Muscle layer of duodenum (tissue), 2 donors: ENCODE data around the gene CPLX1.

ENCODE experiments used
- H3K27ac ChIP-seq: one replicate; pipeline ENCODE4 v1.7.0; 2013; ENCODE audit warnings: mild to moderate bottlenecking, low read length
- H3K27me3 ChIP-seq: one replicate; pipeline ENCODE4 v1.7.0; 2013; ENCODE audit warnings: low read depth, mild to moderate bottlenecking, control low read depth, low read length
- H3K36me3 ChIP-seq, 2 donors: one replicate each; pipeline ENCODE4 v1.7.0; 2013; ENCODE audit warnings: low read length in 2 of 2, control low read depth in 1 of 2, mild to moderate bottlenecking in 1 of 2; ENCODE audit not compliant: insufficient read depth in 2 of 2, control insufficient read depth in 1 of 2
- H3K4me1 ChIP-seq, 2 donors: one replicate each; pipeline ENCODE4 v1.7.0; 2013; ENCODE audit warnings: low read length in 2 of 2, mild to moderate bottlenecking in 2 of 2, control low read depth in 1 of 2, moderate library complexity in 1 of 2; ENCODE audit not compliant: insufficient read depth in 2 of 2, control insufficient read depth in 1 of 2
- H3K4me3 ChIP-seq, 2 donors: one replicate each; pipeline ENCODE4 v1.7.0; 2013; ENCODE audit warnings: low read length in 2 of 2, low read depth in 1 of 2, mild to moderate bottlenecking in 1 of 2
- H3K9me3 ChIP-seq, 2 donors: one replicate each; pipeline ENCODE4 v1.7.0; 2013; ENCODE audit warnings: low read length in 2 of 2, control low read depth in 1 of 2, mild to moderate bottlenecking in 1 of 2; ENCODE audit not compliant: control insufficient read depth in 1 of 2
- donor health status: healthy.

The CPLX1 gene

DNA sequence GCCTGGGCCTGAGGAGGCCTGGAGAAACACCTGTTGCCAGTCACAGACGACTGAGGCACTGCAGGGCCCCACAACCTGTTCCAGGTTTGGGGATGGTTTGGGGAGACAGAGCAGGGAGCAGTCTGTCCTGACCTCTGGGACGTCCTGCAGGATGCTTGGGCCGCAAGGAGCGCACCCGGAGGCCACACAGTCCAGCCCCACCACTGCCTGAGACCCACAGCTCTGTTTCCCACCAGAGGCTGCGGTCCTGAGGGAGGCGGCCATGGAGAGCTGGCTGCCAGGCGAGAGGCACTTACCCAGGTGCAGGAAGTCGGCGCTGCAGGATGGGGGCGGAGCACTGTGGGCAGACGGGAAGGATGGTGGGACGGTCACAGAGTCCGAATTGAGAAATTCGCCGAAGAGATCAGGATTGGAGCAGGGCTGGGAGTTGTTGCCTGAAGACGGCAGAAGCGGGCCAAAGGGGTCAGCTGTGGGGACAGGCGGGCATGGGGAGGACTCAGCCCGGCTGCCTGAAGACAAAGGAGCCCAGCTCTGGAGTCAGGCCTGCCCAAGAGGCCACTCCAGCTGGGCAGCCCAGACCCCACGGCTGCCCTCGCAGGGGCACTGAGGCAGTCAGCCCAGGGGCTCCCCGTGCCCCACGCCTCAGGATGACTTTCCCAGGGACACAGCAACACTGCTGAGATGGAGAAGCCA, 40.3 kb upstream of the CPLX1 start:
- no peak overlapping the region for H3K4me3 ChIP-seq
- no peak overlapping the region for H3K27ac ChIP-seq
- H3K36me3 ChIP-seq = peaks cover 49 to 85% of the 10 kb centered on the region in 2 donors
- H3K4me1 ChIP-seq = no peaks in the 10 kb centered on the region
- no peaks in the 10 kb centered on the region for H3K27me3 ChIP-seq
- peaks cover 0 to 6% of the 10 kb centered on the region in 2 donors for H3K9me3 ChIP-seq

GRCh38 chr4:865572-865971, 39.6 kb upstream of the CPLX1 start:
- Histone ChIP-seq H3K27ac (no peak overlapping the region), H3K36me3 (peaks cover 49 to 85% of the 10 kb centered on the region in 2 donors), H3K9me3 (peaks cover 0 to 6% of the 10 kb centered on the region in 2 donors), H3K4me3 (no peak overlapping the region), H3K4me1 (no peaks in the 10 kb centered on the region), H3K27me3 (no peaks in the 10 kb centered on the region)

DNA sequence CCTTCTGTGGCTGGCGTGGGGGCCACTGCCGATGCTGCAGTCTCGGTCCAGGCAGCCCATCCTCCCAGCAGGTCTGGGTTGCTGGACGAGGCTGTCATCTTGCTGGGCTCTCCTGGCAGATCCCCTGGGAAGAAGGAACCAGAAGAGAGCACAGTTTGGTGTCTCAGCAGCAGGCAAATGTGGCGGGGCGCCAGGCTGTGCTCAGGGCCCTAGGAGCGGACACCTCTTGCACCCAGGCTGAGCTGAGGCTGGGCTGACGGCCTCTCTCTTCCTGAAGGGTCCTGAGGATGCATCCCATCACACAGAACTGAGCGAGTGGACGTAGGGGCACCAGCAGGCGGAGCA, 39.2 kb upstream of the CPLX1 start:
- H3K36me3 ChIP-seq = peaks cover 44 to 83% of the 10 kb centered on the region in 2 donors
- H3K9me3 ChIP-seq = peaks cover 0 to 6% of the 10 kb centered on the region in 2 donors

DNA sequence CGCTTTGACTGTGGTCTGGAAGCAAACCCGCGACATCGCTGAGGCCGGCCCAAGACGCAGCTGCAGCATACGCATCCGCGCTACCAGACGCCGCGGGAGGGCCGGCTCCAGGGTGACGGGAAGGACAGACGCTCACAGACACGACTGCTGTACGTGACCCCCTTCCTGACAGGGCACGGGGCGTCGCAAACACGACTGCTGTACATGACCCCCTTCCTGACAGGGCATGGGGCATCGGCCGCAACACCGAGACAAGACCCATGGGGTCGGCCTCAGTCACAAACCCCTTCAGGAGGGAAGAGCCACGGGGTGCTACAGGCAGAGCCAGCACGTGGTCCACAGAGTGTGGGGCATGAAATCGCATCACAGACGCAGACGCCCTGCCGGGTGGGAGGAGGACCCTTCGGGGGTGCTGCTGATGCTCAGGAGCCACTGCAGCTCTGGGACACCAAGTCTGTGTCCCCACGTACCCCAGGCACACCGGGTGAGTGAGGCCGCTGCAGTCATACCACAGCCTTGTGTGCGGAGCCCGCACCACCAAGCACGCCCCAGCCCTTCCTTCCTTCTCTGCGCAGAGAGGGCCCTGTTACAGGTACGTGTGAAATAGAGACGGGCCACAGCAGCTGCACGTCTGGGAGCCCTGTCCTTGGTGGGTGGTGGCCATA, 38.7 kb upstream of the CPLX1 start:
- Histone ChIP-seq H3K27me3 (no peaks in the 10 kb centered on the region), H3K4me1 (no peaks in the 10 kb centered on the region), H3K4me3 (no peak overlapping the region), H3K9me3 (peaks cover 0 to 6% of the 10 kb centered on the region in 2 donors), H3K27ac (no peak overlapping the region), H3K36me3 (peaks cover 42 to 80% of the 10 kb centered on the region in 2 donors)

More for the DNA sequence above, 39.2 kb upstream of the CPLX1 start:
- Histone ChIP-seq H3K27ac (no peak overlapping the region), H3K4me1 (no peaks in the 10 kb centered on the region), H3K27me3 (no peaks in the 10 kb centered on the region), H3K4me3 (no peak overlapping the region)

DNA sequence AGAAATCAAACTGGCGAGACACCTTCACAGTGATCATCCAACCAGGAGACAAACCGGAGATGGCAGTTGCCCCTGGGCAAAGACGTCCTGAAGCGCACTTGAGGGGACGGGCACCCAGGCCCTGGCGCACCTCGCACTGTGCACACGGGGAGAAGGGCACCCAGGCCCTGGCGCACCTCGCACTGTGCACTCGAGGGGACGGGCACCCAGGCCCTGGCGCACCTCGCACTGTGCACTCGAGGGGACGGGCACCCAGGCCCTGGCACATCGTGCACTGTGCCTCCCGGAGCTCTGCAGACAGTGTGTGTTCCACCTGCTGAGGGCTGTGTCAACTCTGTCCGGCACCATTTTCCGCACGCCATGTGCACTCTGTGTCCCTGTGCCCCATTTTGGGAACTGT, 34.6 kb upstream of the CPLX1 start:
- H3K9me3 ChIP-seq = peaks cover 0 to 6% of the 10 kb centered on the region in 2 donors

GRCh38 chr4:859496-859895, 33.6 kb upstream of the CPLX1 start:
- Histone ChIP-seq H3K4me1 (no peaks in the 10 kb centered on the region), H3K9me3 (peaks cover 0 to 6% of the 10 kb centered on the region in 2 donors), H3K27ac (no peak overlapping the region), H3K4me3 (no peak overlapping the region), H3K27me3 (no peaks in the 10 kb centered on the region), H3K36me3 (peaks cover 52 to 72% of the 10 kb centered on the region in 2 donors)

More for the DNA sequence above, 34.6 kb upstream of the CPLX1 start:
- no peaks in the 10 kb centered on the region for H3K27me3 ChIP-seq
- peaks cover 61 to 80% of the 10 kb centered on the region in 2 donors for H3K36me3 ChIP-seq
- no peak overlapping the region for H3K27ac ChIP-seq
- no peak overlapping the region for H3K4me3 ChIP-seq
- H3K4me1 ChIP-seq = no peaks in the 10 kb centered on the region

DNA sequence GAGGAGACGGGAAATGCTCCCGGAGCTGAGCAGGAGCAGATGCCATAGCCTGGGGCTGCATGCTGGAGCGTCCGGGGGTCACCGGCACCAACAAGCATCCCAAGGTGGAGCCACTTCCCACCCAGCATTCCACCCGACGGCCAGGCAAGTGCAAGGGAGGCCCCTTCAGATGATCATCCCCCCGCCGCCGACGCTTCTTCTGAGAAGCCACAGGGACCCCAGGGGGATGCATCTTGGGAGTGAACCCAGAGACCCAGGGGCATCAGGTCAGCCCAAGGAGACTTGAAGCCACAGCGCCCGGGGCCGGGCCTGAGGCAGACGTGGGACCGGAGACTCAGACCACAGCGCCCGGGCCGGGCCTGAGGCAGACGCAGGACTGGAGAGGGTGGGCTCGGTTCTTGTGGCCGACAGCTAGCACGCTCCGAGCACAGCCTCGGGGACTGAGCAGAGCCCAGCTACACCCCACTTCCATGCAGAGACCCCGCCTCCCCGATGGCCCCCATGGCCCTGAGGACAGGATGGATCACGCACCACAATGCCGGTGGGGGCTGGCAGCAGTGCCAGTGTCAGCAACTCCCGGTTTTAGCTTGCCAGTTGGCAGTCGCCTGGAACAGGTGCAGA, 33.0 kb upstream of the CPLX1 start:
- peaks cover 47 to 71% of the 10 kb centered on the region in 2 donors for H3K36me3 ChIP-seq
- H3K9me3 ChIP-seq = peaks cover 0 to 6% of the 10 kb centered on the region in 2 donors
- H3K4me3 ChIP-seq = no peak overlapping the region
- no peaks in the 10 kb centered on the region for H3K4me1 ChIP-seq
- no peaks in the 10 kb centered on the region for H3K27me3 ChIP-seq
- H3K27ac ChIP-seq = no peak overlapping the region

- Histone ChIP-seq H3K4me3 (no peak overlapping the region), H3K9me3 (peaks cover 0 to 6% of the 10 kb centered on the region in 2 donors), H3K27ac (no peak overlapping the region), H3K36me3 (peaks cover 40 to 69% of the 10 kb centered on the region in 2 donors), H3K4me1 (no peaks in the 10 kb centered on the region), H3K27me3 (no peaks in the 10 kb centered on the region)
Observed at GRCh38 chr4:858041-858481, 32.1 kb upstream of the CPLX1 start.

DNA sequence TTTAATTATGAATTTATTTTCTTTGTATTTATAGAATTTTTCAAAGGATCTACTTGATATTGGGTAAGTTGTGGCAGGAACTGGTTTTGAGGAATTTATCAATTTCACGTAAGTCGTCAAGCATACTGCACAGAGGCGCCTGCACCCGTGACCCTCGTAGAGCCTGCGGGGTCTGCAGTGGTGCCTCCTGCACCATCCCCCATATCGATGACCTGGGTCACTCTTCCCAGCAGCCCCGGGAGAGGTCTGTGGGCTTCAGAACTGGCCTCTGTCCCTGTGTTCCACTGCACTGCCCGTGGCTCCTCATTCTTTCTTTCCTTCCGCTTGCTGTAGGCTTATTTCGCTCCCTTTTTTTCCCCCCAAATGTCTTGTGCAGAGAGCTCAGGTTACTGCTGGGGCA, 31.5 kb upstream of the CPLX1 start:
- H3K4me1 ChIP-seq = no peaks in the 10 kb centered on the region
- H3K27ac ChIP-seq = no peak overlapping the region
- peaks cover 34 to 67% of the 10 kb centered on the region in 2 donors for H3K36me3 ChIP-seq
- no peaks in the 10 kb centered on the region for H3K9me3 ChIP-seq
- no peaks in the 10 kb centered on the region for H3K27me3 ChIP-seq
- no peak overlapping the region for H3K4me3 ChIP-seq

GRCh38 chr4:856225-856901, 30.4 kb upstream of the CPLX1 start:
- H3K9me3 ChIP-seq = no peaks in the 10 kb centered on the region
- no peaks in the 10 kb centered on the region for H3K4me1 ChIP-seq
- peaks cover 30 to 67% of the 10 kb centered on the region in 2 donors for H3K36me3 ChIP-seq
- H3K27ac ChIP-seq = no peak overlapping the region
- H3K4me3 ChIP-seq = no peak overlapping the region
- H3K27me3 ChIP-seq = no peaks in the 10 kb centered on the region

DNA sequence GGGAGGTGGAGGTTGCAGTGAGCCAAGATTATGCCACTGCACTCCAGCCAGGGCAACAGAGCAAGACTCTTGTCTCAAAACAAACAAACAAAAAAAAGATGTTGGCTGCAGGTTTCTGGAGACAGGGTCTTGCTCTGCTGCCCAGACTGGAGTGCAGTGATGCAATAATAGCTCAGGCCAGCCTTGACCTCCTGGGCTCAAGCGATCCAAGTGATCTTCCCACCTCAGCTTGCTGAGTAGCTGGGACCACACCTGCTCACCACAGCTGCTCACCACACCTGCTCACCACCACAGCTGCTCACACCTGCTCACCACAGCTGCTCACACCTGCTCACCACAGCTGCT, 29.9 kb upstream of the CPLX1 start:
- peaks cover 31 to 67% of the 10 kb centered on the region in 2 donors for H3K36me3 ChIP-seq
- H3K27ac ChIP-seq = no peak overlapping the region
- H3K9me3 ChIP-seq = no peaks in the 10 kb centered on the region
- no peak overlapping the region for H3K4me3 ChIP-seq
- no peaks in the 10 kb centered on the region for H3K27me3 ChIP-seq
- no peaks in the 10 kb centered on the region for H3K4me1 ChIP-seq
